NT2/D1 (cell line): ENCODE results near the gene ARL8A.

Source experiments
- SUZ12 ChIP-seq: IDR thresholded peaks from 2 replicates; pipeline ENCODE4 v1.6.1; 2011; ENCODE audit not compliant: insufficient read length, insufficient read depth; ENCODE audit errors: extremely low read depth
- YY1 ChIP-seq: IDR thresholded peaks from 2 replicates; pipeline ENCODE4 v1.6.1; 2011; ENCODE audit not compliant: insufficient read length, insufficient read depth
- ZNF274 ChIP-seq: IDR thresholded peaks from 2 replicates; pipeline ENCODE4 v1.6.1; 2011; ENCODE audit warnings: mild to moderate bottlenecking, low read depth, low read length

GRCh38 chr1:202121006-202121405, 23.5 kb downstream of the ARL8A start:
- TF ChIP-seq YY1, result no peak
- no peak for TF ChIP-seq ZNF274
- TF ChIP-seq SUZ12, result no peak
